Esophagus squamous epithelium (tissue), 4 donors: ENCODE results near the gene CNP.

Experiments used
- CTCF ChIP-seq, 6 experiments: fragments of 450-650 bp in 4 of 6; fragments of 200-600 bp in 2 of 6; sonication (generic) in 2 of 6; IDR thresholded peaks; one replicate each; pipeline ENCODE4 v1.5.1; 2016 to 2019; ENCODE audit warnings: antibody characterized with exemption in 6 of 6, mild to moderate bottlenecking in 4 of 6, moderate library complexity in 4 of 6
- POLR2A ChIP-seq, 4 donors: fragments of 450-650 bp; IDR thresholded peaks; one replicate each; pipeline ENCODE4 v1.6.1; 2017; ENCODE audit warnings: antibody characterized with exemption in 4 of 4, mild to moderate bottlenecking in 4 of 4, moderate library complexity in 3 of 4

- peak; percentile 92 to 97 (median 97) for TF ChIP-seq CTCF (IDR thresholded peaks at IDR 0.05)
- peak in 2 of 4 donors; percentile 43 to 72 for TF ChIP-seq POLR2A (IDR thresholded peaks at IDR 0.05)
These were observed 53.2 kb downstream of the CNP start, which contains the start of gene NKIRAS2 for GRCh38 chr17:42019509-42020404.
